Measurements from ENCODE around the gene GABARAP.

Gene GABARAP

DNA sequence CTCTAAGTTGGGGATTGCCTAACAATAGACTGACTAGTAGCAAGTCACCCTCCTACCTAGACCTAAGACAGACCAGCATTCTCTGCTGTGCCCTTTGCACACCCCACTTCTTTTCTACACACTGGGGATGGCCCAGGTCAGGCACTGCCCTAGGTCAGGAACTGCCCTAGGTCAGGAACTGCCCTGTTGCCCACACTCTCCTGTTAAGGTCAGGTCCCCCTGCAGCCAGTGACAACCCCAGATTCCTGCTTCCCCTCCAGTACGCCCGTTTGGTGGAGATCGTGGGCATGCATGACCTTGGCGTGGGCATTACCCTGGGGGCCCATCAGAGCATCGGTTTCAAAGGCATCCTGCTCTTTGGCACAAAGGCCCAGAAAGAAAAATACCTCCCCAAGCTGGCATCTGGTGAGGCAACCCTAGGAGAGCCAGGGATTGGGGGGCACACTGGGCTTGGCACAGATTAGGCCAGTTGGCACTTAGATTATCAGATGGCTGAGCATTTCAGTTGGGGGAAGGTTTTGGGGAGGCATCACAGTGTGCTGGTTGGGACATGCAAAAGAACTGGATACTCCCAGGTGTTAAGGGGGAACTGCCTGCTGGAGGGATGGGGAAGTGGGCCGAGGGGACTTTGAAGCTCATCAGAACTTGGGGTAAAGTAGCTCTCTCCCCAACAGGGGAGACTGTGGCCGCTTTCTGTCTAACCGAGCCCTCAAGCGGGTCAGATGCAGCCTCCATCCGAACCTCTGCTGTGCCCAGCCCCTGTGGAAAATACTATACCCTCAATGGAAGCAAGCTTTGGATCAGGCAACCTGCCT is 20.8 kb downstream of the GABARAP start:
- no peak for DNase-seq

DNA sequence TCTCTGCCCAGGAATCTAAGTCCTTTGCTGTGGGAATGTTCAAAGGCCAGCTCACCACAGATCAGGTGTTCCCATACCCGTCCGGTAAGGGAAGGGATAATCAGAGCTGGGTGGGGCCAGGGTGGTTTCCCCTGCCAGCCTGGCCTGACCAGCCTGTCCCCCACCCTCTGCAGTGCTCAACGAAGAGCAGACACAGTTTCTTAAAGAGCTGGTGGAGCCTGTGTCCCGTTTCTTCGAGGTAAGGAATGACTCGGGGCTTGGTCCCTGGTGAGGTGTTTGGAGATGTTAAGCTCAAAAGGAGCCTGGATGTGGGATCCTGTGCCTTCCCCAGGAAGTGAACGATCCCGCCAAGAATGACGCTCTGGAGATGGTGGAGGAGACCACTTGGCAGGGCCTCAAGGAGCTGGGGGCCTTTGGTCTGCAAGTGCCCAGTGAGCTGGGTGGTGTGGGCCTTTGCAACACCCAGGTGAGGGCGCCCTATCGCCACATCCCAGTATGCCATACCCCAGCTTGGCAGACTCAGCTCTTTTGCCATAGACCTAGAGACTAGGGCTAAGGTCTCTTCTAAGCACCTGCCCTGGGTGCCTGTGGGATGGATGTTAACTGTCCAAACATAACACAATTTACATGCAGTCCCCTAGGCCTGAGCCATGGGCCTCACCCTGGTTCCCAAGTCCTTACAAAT is 21.5 kb downstream of the GABARAP start:
- peak in 2 of 5 donors; percentile 41 to 75 for DNase-seq

DNA sequence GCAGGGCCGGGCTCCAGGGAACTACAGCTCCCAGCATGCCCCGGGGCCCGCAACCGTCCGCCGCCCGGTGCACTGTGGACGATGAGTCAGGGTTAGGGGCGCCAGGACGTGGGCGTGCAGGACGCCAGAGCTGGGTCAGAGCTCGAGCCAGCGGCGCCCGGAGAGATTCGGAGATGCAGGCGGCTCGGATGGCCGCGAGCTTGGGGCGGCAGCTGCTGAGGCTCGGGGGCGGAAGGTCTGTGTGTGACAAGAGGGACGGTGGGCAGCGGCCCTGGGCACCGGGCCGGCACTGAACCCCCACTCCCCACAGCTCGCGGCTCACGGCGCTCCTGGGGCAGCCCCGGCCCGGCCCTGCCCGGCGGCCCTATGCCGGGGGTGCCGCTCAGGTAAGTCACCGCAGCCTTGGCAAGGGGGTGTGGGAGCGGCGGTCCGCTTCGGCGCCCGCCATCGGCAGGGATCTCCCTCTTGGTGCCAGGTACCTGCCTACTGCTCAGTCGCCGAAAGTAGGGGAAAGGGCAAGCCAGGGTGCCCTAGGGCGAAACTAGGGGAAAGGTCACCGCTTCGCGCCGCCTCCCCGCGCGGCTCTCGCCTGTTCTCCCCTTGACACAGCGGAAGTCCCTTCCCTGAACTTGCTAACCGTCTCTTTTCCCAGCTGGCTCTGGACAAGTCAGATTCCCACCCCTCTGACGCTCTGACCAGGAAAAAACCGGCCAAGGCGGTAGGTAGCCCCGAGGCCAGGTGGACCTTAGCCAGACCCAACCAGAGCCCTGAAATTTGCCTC is 22.2 kb downstream of the GABARAP start, which contains the start of the genes ACADVL and DLG4:
Gene ACADVL (plus strand): TSS at position 127 of the 781 bp plus-strand sequence. CDS start 47 bp downstream, at position 174.
Gene DLG4 (minus strand): TSS at position 25 of the 781 bp plus-strand sequence.
- DNase-seq = peak; percentile 48 to 79 (median 66)

DNA sequence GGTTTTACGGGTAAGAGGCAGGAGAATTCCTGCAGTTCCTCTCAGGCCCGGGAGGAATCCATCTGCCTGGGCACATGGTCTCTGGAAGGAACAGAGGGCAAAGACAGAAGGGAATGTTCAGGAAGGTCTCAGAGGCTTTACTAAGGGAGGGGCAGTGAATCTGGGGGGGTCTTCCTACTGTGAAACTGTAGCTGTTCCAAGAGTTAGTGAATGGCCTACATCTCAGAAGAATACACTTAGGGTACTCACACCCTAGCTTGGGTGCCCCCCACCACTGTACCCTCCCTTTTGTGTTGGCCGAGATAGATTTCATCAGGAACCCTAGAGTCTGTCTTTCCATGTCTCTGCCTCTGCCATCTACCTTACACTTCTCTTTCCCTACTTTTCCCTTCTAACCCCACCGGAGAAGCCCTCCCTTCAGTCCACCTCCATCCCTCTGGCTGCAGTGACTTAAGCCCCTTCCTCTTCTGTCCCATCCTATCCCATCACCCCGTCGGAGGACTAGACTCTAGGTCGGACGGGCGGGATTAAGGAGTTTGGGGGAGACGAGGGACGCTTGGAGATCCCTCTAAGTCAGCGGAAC is 22.9 kb downstream of the GABARAP start:
- DNase-seq = no peak

DNA sequence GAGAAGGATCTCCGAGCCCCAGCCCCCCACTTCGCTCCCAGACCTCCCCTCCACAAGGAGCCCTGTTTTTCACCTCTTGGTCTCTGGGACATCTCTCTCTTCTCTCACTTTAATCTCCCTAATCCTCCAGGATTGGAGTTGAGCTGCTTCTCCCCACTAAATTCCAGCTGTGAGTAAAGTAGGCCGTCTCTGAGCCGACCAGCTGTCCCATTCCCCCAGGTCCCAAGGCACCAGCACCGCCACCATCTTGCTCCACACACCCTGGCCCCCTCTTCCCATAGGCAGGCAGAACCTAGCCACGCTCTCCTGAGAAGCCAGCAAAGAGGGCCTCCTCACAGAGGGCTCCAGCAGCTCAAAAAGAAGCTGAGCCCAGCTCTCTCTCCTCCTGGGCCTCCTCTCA is 23.5 kb downstream of the GABARAP start:
- DNase-seq = no peak

DNA sequence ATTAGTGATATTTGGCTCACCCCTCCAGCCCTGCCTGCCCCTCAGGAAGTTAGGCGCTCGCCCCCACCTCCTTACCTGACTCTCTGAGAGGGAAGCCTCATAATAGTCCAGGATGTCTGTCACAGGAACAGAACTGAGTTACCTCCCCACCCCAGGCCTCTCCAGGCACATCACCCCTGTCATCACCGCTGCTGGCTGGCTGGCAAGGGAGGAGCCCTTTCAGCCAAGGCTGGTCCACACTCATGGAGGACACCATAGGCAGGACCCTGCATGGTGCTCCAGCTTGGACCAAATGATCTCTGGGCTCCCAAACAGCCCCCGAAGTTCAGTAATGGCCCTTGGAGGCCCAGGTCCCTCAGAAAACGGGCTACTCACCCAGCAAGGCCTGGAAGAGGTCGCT is 24.1 kb downstream of the GABARAP start:
- no peak for DNase-seq

DNA sequence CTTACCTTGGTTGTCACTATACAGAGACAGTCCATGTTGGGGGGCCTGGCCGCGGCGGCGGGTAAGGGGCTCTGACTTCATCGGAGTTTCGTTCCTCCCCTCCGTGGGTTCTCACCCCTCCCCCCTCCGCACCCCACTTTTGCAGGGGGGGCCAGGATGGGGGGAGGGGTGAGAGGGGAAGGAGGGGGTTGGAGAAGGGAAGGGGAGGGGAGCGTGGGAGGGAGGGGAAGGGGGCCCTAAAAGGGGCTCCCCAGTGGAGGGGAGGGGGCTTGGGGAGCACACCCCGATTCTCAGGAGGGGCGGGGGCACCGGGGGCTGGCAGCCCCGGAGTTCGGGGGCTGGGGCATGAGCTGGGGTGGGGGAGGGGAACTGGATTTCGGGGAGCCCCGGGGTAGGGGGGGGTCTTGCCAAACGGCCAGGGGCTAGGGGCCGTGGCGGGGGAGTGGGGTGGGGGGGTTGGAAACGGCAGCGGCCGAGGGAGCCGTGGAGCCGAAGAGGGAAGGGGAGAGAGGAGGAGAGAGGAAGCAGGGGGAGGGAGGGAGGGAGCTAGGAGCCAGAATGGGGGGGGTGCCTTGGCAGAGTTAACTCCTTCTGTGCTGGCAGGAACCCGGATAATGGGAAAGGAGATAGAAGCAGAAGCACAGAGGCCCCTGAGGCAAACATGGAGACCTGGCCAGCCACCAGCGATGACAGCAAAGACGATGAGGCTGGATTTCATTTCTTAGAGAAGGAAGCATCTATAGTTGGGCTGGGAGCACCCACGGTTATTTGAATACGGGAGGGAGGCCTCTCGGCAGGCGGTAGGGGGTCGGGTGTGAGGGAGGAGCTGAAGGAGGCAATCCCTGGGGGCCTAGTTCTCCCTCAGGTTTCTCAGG is 24.9 kb downstream of the GABARAP start:
- no peak for DNase-seq

DNA sequence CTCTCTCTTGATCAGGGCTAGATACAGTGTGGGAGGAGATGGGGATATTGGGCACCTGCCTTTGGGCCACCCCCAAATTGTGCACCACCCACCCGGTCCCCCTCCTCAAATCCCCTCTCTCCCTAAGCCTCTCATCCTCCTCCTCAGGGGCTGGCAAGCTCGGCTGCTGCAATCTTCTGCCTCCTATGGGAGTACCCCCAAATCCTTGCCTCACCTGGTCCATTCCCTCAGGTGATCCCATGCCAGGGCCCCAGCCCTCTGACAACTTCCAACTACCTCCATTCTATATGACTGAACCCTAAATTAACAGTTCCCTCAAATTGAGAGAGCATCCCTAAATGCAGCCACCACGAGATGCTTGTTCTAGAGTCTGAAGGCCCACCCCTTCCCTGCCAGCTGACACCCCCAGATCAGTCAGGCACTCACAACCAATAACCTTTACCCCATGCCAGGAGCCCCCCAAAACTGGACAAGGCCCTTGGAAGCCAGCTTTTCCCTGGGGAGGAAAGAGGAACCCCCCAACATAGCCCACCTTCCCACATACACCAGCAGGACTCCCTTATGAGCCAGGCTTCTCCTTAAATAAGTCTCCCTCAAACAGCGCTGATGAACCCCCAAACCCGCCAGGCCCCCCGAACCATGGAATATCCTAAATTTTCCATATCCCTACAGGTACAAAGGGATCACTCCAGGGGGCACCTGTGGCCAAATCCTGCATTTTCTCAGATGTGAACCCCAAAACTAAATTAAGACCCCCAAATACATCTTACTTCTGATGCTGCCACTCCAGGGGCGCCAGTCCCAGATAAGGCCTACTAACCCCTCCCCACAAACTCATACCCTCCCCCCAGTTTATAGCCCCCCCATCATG is 25.8 kb downstream of the GABARAP start:
- DNase-seq = no peak

DNA sequence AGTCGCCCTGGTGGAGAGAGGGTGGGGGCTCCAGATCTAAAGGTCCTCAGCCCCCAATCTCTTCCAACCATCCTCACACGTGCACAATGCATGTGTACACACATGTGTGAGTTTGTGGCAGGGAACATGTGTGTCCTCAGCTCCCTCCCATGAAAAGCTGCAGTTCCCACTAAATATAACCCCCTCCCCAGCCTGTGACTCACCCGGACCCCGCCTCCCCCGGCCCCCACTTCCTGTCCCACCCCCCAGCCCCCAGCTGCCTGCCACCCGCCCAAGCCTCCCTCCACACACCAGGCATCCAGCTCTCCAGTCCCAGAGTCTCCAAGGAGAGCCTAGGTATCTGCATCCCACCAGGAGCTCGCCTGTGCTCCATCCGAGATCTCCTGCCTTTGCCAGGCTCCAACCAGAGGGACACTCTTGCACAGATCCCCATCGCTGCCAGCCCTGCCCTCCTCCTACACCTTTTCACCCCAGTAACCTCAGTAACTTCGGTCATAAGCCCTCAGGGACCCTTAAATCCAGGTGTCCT is 26.5 kb downstream of the GABARAP start:
- no peak for DNase-seq

DNA sequence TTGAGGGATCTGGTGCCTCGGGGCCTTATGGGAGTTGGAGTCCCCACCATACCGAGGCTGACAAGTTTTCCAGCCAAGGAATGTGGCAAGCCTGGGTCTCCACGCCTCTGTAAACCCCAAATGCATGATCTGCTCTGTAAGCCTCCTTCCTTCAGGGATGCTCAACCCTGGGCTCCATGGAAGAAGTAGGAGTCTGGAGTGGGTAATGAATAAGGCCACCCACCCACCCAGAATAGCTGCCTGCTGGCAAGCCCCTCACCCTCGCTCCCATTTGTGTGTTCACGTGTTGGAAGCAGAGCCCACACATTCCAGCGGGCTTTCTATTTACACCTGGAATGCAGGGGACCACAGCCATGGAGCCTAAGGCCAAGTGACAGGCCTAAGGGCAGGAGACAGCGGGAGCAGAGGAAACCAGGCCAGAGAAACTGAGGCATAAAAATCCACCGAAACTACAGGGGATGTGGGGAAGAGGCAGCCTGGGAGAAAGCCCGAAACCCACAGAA is 27.1 kb downstream of the GABARAP start:
- no peak for DNase-seq

DNA sequence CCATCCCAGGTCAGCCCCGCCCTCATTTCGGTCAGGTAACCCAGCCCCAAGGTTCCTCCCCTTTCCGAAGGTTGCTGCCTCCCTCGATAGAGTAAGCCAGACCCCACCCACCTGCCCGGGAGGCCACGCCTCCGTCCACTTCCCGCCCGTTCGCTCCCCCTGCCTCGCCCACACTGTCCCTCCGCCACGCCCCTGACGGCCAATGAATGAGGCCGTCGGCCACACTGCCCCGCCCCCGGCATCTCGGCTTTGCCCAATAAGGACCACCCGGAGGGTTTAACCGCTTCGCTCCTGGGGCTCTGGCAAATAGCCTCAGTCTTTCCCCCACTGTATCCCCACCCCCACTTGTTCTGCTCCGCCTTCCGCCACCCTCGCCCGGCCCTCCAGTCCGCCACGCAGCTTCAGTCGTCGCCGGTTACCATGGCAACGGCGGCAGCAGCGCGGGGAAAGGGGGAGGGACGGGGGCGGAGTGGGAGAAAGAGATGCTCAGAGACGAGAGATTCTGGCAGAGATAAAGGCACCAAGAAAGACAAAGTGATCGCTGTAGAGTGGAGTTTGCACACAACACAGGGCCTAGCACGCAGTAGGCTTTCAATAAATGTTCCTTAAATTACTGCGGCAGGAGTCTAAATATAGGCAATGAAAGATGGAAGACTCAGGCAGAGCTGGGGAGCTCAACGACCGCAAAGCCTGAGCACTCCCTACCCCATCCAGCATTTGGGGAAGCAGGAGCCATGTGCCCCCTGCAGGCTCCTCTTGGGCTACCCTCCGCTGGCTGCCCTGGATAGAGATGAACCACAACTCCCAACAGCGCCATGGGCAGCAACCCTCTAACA is 27.7 kb downstream of the GABARAP start:
- DNase-seq = peak; percentile 97 to 99 (median 98)

DNA sequence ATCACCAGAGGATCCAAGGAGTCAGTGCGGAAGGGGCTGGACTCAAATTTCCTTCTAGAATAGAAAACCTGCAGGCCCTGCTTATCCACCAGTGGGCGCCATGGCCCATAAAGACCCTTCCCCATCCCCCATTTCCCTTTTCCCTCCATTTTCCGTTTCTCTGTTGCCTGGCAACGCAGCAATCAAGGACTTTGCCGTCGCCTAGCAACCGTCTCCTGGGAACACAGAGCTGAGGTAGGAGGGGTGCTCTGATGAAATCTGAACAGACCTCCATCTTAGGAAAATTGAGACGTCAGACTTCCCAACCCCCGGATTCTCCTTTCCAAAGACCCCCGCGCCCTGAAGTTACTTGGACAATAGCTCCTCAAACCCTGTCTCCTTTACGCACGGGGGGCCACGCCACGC is 28.4 kb downstream of the GABARAP start:
- peak; percentile 58 to 78 (median 75) for DNase-seq

DNA sequence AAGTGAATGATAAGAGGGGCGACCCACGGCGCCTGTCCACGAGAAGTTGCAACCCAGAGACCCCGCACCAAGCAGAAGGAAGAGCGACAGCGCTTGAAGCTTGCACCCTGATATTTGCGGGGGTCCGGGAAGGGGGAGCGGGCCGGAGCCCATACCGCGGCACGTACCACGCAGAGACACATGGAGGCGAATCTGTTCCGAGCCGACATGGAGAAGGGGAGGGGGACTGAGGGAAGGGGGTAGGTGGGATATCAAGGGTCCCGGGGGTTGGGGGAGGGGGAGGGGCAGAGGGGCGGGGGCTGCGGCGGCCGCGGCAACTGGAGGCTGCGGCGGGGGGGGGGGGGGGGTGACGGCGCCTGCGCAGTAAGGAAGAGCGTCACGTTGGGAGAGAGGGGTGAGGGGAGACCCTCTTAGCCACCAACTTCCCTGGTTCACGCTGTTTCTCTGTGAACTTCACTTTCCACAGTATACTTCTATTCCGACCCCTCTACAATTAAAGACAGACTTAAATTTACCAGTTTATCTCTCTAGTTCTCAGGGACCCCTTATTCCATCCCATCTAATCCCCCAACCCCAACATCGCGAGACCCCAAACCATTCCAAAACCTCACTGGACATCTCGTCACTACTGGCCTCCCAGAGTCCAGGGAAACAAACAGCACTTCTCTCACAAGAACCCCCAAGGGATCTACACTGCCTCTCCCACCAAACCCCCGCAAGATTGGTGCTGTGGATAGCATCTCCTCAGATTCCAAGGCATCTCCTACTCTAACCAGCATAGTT is 30.6 kb downstream of the GABARAP start:
- no peak for DNase-seq

DNA sequence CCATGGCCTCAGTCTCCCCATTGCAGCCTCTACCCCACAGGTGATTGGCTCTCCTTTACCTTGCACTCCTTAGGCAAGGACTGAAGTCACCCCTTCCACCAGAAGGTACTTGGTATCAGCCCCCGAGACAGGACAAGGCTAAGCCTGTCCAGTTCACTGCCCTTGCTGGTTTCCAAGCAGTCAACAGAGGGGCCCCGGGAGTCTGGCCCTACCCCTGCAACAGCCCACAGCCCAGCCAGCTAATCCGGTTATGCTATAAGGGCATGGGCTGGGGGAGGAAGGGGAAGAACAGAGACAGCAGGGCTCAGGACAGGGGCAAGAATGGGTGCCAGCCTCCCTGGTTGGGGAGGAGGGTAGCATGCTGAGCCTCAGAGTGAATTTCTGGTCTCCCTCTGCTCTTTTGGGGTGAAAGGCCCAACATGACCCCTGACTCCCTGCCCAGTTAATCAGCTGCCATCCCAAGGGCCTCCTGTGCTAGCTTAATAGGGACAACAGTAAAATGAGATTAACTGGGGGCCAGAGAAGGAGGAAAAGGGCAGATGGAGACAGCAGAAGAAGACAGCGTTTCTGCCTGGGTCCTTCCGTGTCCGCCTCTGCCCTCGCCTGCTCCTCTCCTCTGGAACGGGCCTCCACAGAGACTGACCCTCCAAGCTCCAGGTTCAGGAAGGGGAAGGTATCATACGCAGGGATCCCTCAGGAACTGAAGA is 33.3 kb downstream of the GABARAP start:
- no peak for DNase-seq

DNA sequence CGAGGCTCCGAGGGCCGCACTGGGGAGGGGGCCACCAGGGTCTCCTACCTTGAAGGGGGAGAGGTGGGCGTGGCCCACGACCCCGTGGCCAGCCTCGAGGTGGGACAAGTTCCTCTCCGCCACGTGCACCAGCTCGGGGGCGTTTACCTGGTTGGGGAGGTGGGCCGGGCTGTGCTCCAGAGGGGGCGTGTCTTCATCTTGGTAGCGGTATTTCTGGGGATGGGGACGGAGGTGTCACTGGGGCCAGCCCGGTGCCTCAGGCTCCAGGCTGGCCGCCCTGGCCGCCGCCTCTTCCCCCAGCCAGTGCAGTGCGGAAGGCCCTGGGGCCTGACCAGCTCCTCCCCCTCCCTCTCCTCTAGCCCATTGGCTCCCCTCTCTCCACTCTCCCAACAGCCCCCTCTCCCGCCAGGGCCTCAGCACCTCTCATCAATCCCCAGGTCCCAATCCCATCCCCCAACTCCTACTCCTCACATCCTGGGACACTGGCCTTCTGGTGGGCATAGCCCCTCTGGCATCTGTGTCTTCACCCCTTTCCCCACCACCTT is 34.1 kb downstream of the GABARAP start:
- DNase-seq = no peak

DNA sequence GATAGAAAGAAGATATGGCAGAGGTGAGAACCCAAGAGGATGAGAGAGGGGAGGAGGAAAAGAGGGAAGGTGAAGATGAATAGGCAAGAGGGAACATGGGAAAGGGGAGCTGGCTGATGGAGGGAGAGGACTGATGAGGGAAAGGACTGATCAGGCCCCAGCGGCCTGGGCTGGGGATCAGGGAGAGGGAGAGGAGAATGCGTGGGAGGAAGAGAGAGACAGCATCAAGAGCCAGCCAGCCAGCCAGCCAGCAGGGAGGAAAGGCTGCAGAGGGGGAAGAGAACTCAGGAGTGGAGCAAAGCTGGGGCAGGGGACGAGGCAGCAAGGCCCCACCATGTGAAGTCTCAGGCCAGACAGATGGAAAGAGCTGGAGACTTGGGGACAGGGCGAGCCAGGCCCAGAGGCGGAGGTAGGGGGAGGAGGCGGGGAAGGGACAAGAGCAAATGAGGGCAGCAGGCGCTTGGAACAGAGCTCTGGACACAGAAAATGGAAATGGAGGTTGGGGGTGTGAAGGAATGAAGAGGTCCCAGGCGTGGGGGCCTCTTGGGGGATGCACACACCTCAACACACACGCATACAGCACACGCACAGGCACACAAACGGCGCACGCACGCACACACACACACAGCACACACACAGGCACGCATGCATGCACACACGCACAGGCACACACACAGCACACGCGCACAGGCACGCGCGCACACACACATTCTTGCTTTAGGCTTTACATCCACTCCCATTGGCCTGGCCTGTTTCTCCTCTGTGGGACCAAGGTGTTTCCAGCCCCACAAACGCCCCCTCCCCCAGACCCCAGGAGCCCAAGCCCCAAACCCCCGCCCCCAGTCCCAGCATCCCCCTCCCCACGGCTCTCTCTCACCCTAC is 34.9 kb downstream of the GABARAP start:
- DNase-seq = no peak
